Measurements from ENCODE around the gene C1orf21.

Gene C1orf21

DNA sequence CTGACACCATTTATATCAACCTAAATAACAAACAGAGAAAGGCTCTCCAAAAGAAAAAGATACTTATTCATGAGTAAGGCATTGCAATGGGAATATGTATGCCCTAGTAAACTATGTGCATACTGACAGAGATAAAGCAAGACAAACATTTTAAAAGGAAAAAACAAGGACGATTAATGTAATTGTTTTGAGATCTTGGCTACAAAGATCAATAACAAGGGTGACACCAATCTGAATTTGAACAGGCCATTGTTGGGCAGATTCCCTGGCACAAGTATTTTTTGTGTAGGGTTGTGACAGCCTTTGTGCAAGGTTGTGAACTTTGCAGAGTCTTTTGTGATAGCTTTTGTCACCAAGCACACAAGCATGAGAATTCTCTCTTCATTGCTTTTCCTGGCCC, 282.6 kb downstream of the C1orf21 start:
- Histone ChIP-seq H3K4me1 (ENCODE audit: control insufficient read depth, low read length) (peaks cover 9% of the 10 kb centered on the region), H4K20me1 (ENCODE audit: control insufficient read depth, insufficient read depth, low read depth, low read length) (no peaks in the 10 kb centered on the region), H3K27me3 (ENCODE audit: control insufficient read depth, low read length) (0 out of 2 replicates have a peak, but pooled peaks cover 8% of the 10 kb centered on the region), H3F3A (ENCODE audit: control insufficient read depth, insufficient read depth) (no peaks in the 10 kb centered on the region), H3K4me2 (ENCODE audit: low read length) (no peak overlapping the region), H3K9me2 (replicated peaks; ENCODE audit: control insufficient read depth, low read length) (no peaks in the 10 kb centered on the region), H3K9me3 (ENCODE audit: control insufficient read depth, insufficient read depth, low read length) (no peaks in the 10 kb centered on the region), H3K36me3 (ENCODE audit: control insufficient read depth, low read length) (no peaks in the 10 kb centered on the region), H3K4me3 (ENCODE audit: low read length) (no peak overlapping the region), H3K79me2 (ENCODE audit: control insufficient read depth, low read length) (no peaks in the 10 kb centered on the region), H3K27ac (ENCODE audit: low read depth, low read length) (no peak overlapping the region)
- TF ChIP-seq CTCF (IDR thresholded peaks at IDR 0.05; ENCODE audit: low read depth, low read length, poor library complexity, severe bottlenecking), result no peak
- TF ChIP-seq EZH2phosphoT487 (IDR thresholded peaks at IDR 0.05; ENCODE audit: borderline replicate concordance, low read length), result no peak

- H3K4me2 ChIP-seq (ENCODE audit: low read length), result no peak overlapping the region
- 0 out of 2 replicates have a peak, but pooled peaks cover 8% of the 10 kb centered on the region for H3K27me3 ChIP-seq (ENCODE audit: control insufficient read depth, low read length)
- no peaks in the 10 kb centered on the region for H3K9me3 ChIP-seq (ENCODE audit: control insufficient read depth, insufficient read depth, low read length)
- no peak overlapping the region for H3K27ac ChIP-seq (ENCODE audit: low read depth, low read length)
- H4K20me1 ChIP-seq (ENCODE audit: control insufficient read depth, insufficient read depth, low read depth, low read length), result no peaks in the 10 kb centered on the region
- TF ChIP-seq CTCF (IDR thresholded peaks at IDR 0.05; ENCODE audit: low read depth, low read length, poor library complexity, severe bottlenecking) (no peak), EZH2phosphoT487 (IDR thresholded peaks at IDR 0.05; ENCODE audit: borderline replicate concordance, low read length) (no peak)
- no peaks in the 10 kb centered on the region for H3K36me3 ChIP-seq (ENCODE audit: control insufficient read depth, low read length)
- H3K9me2 ChIP-seq (replicated peaks; ENCODE audit: control insufficient read depth, low read length), result no peaks in the 10 kb centered on the region
- H3K79me2 ChIP-seq (ENCODE audit: control insufficient read depth, low read length), result no peaks in the 10 kb centered on the region
- peaks cover 9% of the 10 kb centered on the region for H3K4me1 ChIP-seq (ENCODE audit: control insufficient read depth, low read length)
- no peaks in the 10 kb centered on the region for H3F3A ChIP-seq (ENCODE audit: control insufficient read depth, insufficient read depth)
- H3K4me3 ChIP-seq (ENCODE audit: low read length), result no peak overlapping the region
Observed at GRCh38 chr1:184672013-184672726, 285.3 kb downstream of the C1orf21 start.

DNA sequence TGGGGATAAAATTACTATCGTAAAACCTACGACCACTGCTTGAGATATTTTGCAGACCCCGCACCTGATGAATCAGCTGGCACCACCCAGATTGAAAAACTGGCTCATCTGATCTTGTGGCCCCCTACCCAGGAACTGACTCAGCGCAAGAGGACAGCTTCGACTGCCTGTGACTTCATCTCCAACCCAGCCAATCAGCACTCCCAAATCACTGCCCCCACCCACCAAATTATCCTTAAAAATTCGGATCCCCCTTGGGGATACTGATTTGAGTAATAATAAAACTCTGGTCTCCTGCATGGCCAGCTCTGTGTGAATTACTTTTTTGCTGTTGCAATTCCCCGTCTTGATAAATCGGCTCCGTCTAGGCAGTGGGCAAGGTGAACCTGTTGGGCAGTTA, 286.5 kb downstream of the C1orf21 start:
- no peaks in the 10 kb centered on the region for H4K20me1 ChIP-seq (ENCODE audit: control insufficient read depth, insufficient read depth, low read depth, low read length)
- no peaks in the 10 kb centered on the region for H3F3A ChIP-seq (ENCODE audit: control insufficient read depth, insufficient read depth)
- H3K27me3 ChIP-seq (ENCODE audit: control insufficient read depth, low read length), result 0 out of 2 replicates have a peak, but pooled peaks cover 8% of the 10 kb centered on the region
- no peaks in the 10 kb centered on the region for H3K79me2 ChIP-seq (ENCODE audit: control insufficient read depth, low read length)
- H3K9me2 ChIP-seq (replicated peaks; ENCODE audit: control insufficient read depth, low read length), result no peaks in the 10 kb centered on the region
- H3K4me3 ChIP-seq (ENCODE audit: low read length), result no peak overlapping the region
- TF ChIP-seq CTCF (IDR thresholded peaks at IDR 0.05; ENCODE audit: low read depth, low read length, poor library complexity, severe bottlenecking) (no peak), EZH2phosphoT487 (IDR thresholded peaks at IDR 0.05; ENCODE audit: borderline replicate concordance, low read length) (no peak)
- no peaks in the 10 kb centered on the region for H3K9me3 ChIP-seq (ENCODE audit: control insufficient read depth, insufficient read depth, low read length)
- no peak overlapping the region for H3K4me2 ChIP-seq (ENCODE audit: low read length)
- H3K27ac ChIP-seq (ENCODE audit: low read depth, low read length), result no peak overlapping the region
- H3K36me3 ChIP-seq (ENCODE audit: control insufficient read depth, low read length), result no peaks in the 10 kb centered on the region
- H3K4me1 ChIP-seq (ENCODE audit: control insufficient read depth, low read length), result peaks cover 9% of the 10 kb centered on the region

All from DOHH2 (cell line).